Measurements from ENCODE around the gene TNN. TPM values are rescaled to one million over a fixed set of nuclear protein-coding genes. Genes with fewer than 3 reads are reported as not detected.

The TNN gene
- total RNA-seq, 2 donors from 2014 or later = 0.06 TPM; not detected in 1

GRCh38 chr1:175129997-175130648 lies 62.5 kb downstream of the TNN start:
- no peak for DNase-seq
- ATAC-seq = no peak
- intact Hi-C loops (cut with DNase I, micrococcal nuclease) = loop anchor here in 1 of 2 donors (5.0 kb wide), 1 partner anchor 98 kb away; no protein-coding TSS in a partner anchor

GRCh38 chr1:175130649-175131045 lies 63.0 kb downstream of the TNN start:
- intact Hi-C loops (cut with DNase I, micrococcal nuclease) = no loop called here
- no peak for DNase-seq
- ATAC-seq = no peak

- DNase-seq (no peak), ATAC-seq (no peak)
- intact Hi-C loops (cut with DNase I, micrococcal nuclease) = no loop called here
These were observed 63.5 kb downstream of the TNN start for GRCh38 chr1:175131095-175131494.

- DNase-seq = no peak
- intact Hi-C loops (cut with DNase I, micrococcal nuclease) = no loop called here
- no peak for ATAC-seq
These were observed 64.8 kb downstream of the TNN start for GRCh38 chr1:175132436-175132835.

GRCh38 chr1:175133673-175134435 lies 66.2 kb downstream of the TNN start:
- ATAC-seq = no peak
- intact Hi-C loops (cut with DNase I, micrococcal nuclease) = no loop called here

GRCh38 chr1:175134500-175134899 lies 66.9 kb downstream of the TNN start:
- no peak for ATAC-seq
- no peak for DNase-seq
- intact Hi-C loops (cut with DNase I, micrococcal nuclease) = no loop called here

More at GRCh38 chr1:175133673-175134435, 66.2 kb downstream of the TNN start:
- no peak for DNase-seq

GRCh38 chr1:175136246-175136645 lies 68.6 kb downstream of the TNN start:
- intact Hi-C loops (cut with DNase I, micrococcal nuclease) = no loop called here
- DNase-seq (no peak), ATAC-seq (no peak)

GRCh38 chr1:175137369-175137768 lies 69.7 kb downstream of the TNN start:
- DNase-seq (no peak), ATAC-seq (no peak)
- intact Hi-C loops (cut with DNase I, micrococcal nuclease) = no loop called here

GRCh38 chr1:175138579-175138978 lies 70.9 kb downstream of the TNN start:
- no peak for ATAC-seq
- intact Hi-C loops (cut with DNase I, micrococcal nuclease) = no loop called here
- DNase-seq = no peak

GRCh38 chr1:175145899-175146528 lies 78.4 kb downstream of the TNN start:
- ATAC-seq = no peak
- intact Hi-C loops (cut with DNase I, micrococcal nuclease) = no loop called here
- no peak for DNase-seq

- intact Hi-C loops (cut with DNase I, micrococcal nuclease) = no loop called here
- DNase-seq = peak; percentile 41 to 75
- peak; percentile 75 for ATAC-seq
These were observed 79.0 kb downstream of the TNN start for GRCh38 chr1:175146529-175147213.

GRCh38 chr1:175147569-175147968 lies 79.9 kb downstream of the TNN start:
- ATAC-seq (no peak), DNase-seq (no peak)
- intact Hi-C loops (cut with DNase I, micrococcal nuclease) = no loop called here

- intact Hi-C loops (cut with DNase I, micrococcal nuclease) = no loop called here
- no peak for DNase-seq
- no peak for ATAC-seq
These were observed 80.4 kb downstream of the TNN start for GRCh38 chr1:175148068-175148467.

GRCh38 chr1:175150596-175151319 lies 83.1 kb downstream of the TNN start:
- intact Hi-C loops (cut with DNase I, micrococcal nuclease) = loop anchor here in 1 of 2 donors (5.0 kb wide), 1 partner anchor 172 kb away; no protein-coding TSS in a partner anchor
- no peak for ATAC-seq
- no peak for DNase-seq

GRCh38 chr1:175152006-175152652 lies 84.5 kb downstream of the TNN start:
- intact Hi-C loops (cut with DNase I, micrococcal nuclease) = loop anchor here (2.0 to 5.0 kb wide), 2 partner anchors 167 to 170 kb away; no protein-coding TSS in a partner anchor
- ATAC-seq (peak; percentile 76), DNase-seq (peak in 1 of 2 donors; percentile 68)

- DNase-seq (peak; percentile 51 to 83), ATAC-seq (peak; percentile 75)
- intact Hi-C loops (cut with DNase I, micrococcal nuclease) = loop anchor here in 1 of 2 donors (5.0 kb wide), 1 partner anchor 167 kb away; no protein-coding TSS in a partner anchor
These were observed 87.2 kb downstream of the TNN start for GRCh38 chr1:175154629-175155472.

- intact Hi-C loops (cut with DNase I, micrococcal nuclease) = no loop called here
- ATAC-seq (no peak), DNase-seq (no peak)
These were observed 87.8 kb downstream of the TNN start for GRCh38 chr1:175155473-175155856.

Measured in left colon (tissue), 2 donors.